Stimulated activated naive CD4-positive, alpha-beta T cell (primary cell): ENCODE measurements around the gene EFCC1.
A peak's percentile ranks its signal among the peaks of the same experiment; 100 is the strongest.

Experiments
- DNase-seq, 6 experiments: peaks; one replicate each; lab custom pipeline; 2025; lab: John Stamatoyannopoulos, UW

The EFCC1 gene, protein sequence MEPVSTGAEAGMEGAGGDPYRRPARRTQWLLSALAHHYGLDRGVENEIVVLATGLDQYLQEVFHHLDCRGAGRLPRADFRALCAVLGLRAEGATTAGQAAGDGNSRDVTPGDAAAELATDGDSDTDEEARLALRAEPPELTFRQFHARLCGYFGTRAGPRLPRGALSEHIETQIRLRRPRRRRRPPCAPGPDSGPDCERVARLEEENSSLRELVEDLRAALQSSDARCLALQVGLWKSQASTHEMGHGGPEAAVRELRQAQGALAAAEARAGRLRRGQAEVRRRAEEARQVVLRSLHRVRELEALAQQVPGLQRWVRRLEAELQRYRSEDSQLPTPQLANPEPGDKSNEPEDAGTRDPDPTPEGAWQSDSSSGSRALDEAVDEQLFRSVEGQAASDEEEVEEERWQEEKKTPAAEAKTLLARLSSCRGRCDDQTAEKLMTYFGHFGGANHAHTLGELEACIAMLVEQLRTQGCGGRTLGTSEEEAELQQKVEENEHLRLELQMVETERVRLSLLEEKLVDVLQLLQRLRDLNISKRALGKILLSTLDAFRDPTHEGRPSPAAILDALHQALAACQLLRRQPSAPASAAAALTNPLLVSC

DNA sequence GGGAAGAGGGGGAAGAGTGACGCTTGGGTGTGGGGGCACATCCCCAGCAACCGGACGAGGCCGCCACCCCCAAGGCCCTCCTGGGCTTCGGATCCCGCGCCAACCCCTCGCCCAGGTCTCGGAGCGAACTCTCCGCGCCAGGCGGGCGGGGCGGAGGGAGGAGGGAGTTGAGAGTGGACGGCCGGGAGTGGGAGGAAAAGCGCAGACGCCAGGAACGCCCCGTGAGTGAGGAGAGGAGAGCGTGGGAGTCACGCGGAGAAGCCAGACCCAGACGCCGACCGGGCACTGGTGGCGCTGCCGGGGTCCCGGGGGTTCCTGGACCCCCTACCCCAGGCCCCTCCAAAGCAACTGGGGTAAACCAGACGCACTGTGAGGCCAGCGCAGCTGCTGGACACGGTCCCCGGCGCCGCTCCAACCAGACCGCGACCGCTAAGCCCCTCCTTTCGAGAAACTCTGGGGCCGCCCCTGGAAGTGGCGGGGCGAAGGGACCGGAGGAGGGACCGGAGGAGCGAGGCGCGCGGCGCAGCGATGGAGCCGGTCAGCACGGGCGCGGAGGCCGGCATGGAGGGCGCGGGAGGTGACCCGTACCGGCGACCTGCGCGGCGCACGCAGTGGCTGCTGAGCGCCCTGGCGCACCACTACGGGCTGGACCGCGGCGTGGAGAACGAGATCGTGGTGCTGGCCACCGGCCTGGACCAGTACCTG lies at the start of gene EFCC1:
EFCC1 (plus strand) TSS at position 204 of the 705 bp plus-strand sequence; CDS start at position 529, 325 bp downstream.
- DNase-seq = peak in 1 of 6 experiments; percentile 12

DNA sequence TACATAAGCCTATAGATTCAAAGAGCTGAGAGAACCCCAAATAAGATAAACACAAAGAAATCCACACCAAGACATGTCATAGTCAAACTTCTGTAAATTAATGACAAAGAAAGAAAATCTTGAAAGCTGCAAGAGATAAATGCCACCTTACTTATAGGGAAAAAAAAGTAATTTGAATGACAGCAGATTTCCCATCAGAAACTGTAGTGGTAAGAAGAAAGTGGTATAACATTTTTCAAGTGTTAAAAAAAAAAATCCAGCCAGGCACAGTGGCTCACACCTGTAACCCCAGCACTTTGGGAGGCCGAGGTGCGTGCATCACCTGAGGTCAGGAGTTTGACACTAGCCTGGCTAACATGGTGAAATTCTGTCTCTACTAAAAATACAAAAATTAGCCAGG lies 44.7 kb upstream of the EFCC1 start:
- DNase-seq = no peak

DNA sequence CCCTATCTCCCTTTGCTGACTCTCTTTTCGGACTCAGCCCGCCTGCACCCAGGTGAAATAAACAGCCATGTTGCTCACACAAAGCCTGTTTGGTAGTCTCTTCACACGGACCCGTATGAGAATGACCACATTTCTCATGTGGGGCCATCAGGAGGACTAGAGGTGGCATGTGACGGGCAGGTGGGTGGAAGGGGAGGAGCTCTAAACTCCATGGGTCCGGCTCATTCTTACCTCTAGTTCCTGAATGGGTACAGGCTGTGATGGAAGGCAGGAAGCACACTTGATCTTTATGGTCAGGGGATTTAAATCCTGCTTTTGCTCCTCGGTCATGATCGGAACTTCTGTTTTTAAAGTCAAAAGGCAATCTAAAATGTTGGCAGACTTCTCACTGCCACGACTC lies 35.8 kb upstream of the EFCC1 start:
- DNase-seq = no peak

DNA sequence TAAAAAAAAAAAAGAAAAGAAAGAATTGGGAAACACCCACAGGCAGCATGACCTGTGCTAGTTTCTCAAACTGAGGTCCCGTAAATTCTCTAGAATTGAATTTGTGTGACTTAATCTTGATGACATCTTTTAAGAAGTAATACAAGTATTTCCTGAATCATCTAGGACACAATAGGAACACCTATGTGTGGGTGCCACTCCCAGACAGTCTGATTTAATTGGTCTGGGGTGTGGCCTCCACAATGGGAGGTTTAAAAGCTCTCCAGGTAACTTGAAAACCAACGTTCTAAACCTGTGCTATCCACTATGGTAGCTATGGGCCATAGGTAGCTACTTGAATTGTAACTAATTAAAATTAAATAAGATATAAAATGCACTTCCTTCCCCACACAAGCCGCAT lies 35.3 kb upstream of the EFCC1 start:
- no peak for DNase-seq

DNA sequence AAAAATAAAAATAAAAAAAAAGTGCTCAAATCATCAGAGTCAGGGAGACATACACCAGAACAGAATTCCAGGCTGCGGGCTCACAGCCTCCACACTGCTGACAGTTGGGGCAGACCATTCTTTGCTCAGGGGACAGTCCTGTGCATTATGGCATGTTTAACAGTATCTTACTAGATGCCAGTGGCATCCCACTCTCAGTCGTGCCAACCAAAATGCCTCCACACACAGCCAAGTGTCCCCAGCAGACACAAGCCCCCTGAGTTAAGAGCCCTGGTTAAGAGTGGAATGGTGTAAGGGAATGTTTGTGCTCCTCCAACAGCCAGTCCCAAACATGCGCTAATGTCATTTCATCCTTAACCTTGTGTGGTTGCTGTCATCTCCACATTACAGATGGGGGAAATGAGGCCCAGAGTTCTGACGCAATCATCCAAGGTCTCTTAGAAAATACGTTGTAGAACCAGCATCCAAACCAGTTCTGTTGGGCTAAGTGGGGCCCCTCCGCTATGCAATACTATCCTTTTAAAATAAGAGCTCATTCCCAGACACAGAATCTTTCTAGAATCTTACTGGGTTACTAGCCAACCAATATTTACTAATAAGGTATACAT lies 33.3 kb upstream of the EFCC1 start:
- DNase-seq = no peak

DNA sequence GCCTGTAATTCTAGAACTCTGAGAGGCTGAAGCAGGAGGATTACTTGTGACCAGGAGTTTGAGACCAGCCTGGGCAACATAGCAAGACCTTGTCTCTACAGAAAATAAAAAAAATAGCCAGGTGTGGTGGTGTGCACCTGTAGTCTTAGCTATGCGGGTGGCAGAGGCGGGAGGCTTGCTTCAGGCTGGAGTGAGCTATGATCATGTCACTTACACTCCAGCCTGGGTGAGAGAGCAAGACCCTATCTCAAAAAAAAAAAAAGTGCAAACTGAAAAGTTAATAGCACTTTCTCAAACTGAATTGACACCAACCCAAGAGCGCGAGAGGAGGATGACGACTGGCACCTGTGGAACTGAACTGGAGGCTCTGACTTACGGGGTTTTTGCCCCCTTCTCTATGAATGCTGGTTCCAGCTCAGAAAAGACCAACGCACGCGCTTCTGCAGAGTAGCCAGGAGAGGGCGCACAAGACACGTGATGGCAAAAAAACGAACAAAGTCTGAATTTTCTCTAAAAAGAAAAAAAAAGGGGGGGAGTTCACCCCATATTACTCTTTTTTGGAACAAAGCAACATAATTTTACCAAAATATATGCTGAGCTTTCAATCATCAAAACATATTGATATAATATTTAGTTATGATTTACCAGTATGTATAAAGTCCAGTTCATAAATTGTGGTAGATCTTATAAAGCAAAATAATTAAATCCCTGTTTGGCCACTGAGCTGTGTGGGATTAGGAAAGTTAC lies 30.9 kb upstream of the EFCC1 start:
- DNase-seq = peak; percentile 18 to 78 (median 52)

DNA sequence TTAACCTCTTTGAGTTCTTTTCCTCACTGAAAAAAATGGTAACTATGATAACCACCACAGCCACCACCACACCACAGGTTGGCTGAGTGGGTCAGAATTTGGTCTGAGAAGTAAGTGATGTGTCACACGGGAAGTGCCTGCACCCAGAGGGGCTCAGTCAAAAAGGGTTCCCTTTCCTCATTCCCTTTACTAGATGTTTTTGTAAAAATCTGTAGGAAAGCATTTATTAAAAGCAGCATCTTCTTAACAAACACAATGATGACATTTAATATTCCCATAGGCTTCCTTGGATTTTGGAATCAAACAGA lies 30.4 kb upstream of the EFCC1 start:
- no peak for DNase-seq

DNA sequence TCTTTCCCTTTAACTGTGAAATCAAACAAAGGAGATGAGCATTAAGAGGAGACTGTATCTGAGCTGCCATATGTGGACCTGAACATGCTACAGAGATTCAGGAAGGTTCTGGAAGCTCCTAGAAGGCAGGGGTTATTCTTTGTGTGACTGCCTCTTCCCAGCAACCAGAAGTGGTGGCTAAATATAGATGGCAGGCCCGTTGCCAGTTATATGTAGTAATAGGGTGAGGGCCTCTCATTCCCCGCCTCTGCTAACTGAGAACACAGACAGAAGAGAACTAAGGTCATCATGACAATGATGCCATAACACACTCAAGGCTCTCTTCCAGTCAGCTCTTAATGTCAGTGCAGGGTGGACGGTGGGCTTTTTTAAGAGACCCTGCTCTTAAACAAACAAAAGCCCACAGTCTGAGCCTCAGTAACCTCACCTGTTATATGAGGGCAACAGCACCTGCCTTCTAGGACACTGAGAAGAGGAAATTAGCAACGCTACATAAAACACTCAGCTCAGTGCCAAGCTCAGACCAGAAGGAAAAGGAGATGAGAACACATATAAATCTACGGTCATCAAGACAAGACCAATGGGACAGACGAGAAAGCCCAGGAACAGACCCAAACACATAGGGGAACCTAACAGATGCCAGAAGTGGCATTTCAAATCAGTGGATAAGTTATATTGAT lies 29.5 kb upstream of the EFCC1 start:
- DNase-seq = no peak

DNA sequence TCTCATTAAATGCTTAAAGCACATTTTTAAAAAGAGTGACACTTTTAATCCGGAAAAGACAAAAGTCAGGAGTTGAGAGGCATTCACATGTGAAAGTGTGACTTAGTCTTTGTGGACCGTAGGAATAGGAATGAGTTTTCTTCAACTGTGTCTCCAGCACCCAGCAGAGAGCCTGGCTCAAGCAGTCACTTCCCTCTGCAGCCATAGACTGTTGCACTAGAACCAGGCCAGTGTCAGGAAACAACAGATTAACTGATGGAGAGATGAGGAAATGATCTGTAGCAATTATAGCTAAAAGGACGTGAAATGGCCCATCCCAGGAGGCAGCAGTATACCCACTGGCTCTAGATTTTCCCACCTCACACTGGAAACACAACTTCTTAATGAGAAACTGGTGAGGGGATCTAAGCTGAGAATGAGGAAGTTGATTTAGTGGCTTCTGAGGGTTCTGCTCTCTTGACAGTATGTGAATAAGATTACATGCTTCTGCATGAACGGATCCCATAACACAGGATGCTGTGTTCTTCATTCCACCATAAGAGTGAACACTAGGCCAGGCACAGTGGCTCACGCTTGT lies 27.0 kb upstream of the EFCC1 start:
- no peak for DNase-seq

DNA sequence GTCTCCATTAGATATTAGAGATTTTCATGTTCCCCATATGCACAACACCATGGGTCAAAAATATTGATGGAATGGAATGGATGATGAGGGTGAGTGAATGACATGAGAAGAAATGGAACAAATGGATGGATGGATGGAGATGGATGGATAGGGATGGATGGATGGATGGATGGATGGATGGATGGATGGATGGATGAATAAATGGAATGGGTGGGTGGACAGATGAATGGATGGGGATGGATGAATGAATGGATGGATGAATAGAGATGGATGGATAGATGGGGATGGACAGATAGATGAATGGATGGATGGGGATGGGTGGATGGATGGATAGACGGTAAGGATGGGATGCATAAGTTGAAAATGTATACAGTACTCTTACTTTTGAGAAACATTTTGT lies 25.8 kb upstream of the EFCC1 start:
- no peak for DNase-seq

DNA sequence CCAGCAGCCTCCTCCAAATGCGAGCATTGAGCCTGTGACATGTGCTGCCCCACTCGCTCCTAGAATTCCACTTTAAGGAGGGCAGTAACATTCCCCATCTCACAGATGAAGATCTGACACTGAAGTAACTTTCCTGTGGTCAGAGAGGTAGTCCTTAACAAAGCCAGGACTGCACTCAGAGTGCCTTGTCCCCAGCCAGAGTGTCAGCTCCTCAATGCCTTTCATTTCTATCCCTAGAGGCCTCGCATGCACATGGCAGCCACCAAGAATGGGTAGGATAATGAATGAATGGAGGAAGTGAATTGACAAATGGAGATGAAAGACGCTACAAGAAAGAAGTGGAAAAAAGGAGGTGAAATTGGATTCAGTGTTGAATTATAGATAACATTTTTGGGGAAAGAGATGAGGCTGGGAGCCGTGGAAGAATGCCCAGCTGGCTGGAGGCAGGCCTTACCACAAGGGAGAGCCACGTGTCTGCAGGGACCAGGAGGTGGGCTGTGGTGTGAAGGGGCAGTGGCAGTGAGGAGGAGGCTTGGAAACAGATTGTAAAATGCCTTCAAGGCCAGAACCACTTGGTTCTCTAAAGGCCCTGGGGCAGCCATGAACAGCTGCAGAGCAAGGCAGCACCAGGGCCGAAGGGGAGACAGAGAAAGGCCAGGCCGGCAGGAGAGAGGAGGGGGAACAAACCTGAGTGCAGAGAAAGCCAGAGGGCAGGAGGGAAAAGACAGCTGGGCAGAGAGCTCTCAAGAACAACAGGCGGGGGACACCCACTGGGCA lies 17.6 kb upstream of the EFCC1 start:
- no peak for DNase-seq

DNA sequence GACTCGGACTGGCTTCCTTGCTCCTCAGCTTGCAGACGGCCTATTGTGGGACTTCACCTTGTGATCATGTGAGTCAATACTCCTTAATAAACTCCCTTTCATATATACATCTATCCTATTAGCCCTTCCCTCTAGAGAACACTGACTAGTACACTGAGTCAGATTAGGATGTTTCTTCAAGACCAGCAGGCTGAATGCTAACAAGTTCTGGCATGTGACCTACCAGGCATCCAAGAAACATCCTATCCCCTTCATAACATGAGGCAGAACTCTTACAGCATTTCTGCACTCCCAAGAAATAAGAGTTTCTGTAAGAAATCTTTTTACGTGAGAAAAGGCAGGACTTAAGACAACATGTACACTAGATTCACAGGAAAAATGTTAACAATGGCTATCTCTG lies 16.5 kb upstream of the EFCC1 start:
- DNase-seq = no peak

DNA sequence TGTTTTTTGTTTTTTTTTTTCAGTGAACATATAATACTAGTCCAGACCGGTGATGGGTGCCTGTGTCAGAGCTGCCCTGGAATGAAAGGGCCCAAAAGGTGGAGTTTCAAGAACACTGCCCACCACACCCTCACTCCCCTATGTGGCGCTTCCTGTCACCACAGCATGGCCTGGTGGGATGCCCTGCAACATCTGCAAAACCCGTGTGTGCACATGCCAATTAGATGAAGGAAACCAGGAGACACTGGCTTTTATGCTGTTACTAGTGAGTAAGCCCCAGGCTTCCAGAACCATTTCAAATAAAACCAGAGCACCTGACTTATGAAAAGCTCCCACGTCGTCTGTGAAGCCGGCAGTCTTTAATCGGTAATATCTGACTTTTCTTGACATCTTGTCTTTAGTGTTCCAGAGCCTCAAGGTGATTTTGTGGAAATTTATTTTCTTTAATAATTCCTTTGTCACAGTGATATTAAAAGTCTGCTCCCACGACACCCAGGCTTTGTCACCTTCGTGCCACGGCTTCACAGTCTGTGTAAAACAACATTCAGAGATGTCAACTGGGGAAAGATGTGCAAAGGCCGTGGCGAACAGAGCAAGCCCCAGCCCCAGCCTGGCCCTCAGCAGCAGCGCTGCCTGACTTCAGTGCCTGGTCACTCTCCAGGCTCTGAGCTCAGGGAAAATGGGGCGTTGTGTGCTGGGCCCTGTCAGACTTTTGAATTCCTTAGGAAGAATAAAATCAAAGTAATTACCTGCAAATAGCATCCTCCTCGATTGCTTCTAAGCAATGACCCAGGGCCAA lies 13.6 kb upstream of the EFCC1 start:
- no peak for DNase-seq

DNA sequence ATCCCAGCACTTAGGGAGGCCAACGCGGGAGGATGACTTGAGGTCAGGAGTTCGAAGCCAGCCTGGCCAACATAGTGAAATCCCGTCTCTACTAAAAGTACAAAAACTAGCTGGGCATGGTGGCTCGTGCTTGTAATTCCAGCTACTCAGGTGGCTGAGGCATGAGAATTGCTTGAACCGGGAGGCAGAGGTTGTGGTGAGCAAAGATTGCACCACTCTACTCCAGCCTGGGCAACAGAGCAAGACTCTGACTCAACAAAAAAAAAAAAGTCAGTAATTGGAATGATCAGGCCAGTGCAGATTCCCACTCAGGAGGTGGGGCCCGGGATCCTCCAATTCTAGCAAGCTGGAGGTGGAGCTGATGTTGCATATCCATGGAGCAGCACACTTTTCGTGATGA lies 12.8 kb upstream of the EFCC1 start:
- no peak for DNase-seq

DNA sequence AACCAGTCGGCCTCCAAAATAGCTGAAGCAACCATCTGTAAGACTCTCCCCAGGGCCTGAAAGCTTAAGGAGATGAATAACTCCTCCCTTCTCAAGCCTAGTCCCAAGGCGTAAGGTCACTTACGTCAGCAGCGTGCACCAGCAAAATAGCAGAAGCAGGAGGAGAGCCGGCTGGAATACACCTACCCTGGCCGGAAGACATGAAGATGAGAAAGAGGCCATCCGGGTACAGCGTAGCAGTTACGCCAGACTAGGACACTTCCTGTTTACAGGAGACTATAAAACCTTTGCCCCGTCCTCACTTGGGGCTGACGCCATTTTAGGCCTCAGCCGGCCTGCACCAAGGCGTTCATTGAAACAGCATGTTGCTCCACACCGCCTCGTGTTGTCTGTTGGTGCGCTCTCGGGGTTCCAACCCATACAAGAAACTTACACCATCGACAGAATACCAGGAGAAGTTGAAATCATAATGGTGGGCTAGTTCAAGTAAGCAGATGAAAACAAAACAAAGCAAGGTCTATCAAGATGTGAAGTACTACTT lies 9.7 kb upstream of the EFCC1 start:
- no peak for DNase-seq

DNA sequence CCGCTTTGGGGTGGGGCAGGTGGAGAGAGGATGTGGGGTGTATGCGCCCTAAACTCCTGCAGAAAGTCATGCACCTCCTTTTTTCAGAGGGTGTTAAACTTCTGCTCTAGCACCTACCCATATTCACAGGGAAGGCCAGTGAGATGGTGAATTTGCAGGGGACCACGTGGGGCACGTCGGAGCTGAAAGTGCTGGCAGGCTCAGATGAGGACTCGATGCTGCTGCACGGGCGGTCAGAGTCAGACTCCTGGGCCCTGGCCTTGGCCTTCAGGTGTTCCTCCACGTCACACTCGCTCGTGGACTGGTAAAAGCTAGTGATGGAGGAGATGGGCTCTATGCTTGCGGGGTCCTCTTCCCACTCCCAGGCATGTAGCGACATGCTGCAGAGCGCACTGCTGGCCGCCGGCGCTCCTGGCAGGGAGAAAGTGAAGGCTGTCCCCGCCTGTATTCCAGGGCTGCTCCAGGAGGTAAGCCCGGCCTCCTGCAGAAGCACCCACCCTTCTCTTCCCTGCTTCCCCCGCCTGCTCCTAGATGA lies 8.1 kb upstream of the EFCC1 start:
- DNase-seq = no peak

DNA sequence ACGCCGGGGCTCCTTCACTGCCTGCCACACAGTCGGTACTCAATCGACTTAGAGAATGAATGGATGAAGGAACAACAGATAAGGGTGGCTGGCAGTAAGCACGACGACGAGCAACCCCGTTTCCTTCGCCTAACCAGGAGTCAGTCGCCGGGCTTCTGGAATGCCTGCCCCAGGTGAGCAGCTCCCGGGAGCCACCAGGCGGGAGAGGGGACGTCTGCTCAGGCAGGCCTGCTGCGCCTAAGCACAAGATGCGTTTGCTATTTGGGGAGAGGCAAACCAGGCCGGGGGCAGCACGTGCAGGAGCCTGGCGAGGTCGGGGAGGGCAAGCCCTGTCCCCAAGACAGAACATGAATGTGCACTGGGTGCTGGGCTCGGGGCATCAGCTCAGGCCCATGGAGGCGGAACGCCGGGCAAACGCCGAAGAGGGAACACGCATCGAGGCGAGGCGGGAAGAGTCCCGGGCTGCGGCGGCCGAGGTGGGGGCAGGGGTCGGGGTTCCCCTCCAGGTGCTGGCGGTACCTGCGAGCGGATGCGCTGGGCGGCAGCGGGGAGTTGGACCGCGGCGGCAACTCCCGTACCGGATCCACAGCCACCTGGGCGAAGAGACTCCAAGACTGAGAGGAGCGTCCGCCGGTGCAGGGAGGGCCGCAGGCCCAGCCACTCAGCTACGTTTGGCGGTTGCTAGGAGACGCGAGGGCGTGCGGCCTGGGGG lies 7.5 kb upstream of the EFCC1 start, which contains the start of gene CFAP92:
CFAP92 (minus strand) TSS at position 616 of the 712 bp plus-strand sequence. CDS start 772 bp downstream, outside the sequence.
- peak; percentile 84 to 90 (median 87) for DNase-seq

DNA sequence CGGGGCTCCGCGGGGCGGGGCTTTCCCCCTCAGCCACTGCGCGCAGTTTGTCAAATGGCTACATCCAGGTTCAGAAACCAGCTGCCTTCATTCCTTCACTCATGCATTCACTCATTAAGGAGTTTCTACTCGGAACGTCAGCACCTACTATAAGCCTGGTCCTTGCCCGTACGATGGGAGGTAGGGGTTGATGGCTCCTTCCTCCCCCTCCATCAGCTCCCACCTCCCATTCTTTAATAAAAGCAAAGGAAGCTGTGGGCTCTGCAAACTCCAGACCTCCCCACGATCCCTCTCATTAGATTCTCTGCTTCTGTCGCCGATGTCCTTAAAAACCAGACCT lies 7.0 kb upstream of the EFCC1 start:
- no peak for DNase-seq
